BJ (cell line): Measurements from ENCODE around the gene MMGT1. TPM values are rescaled to one million over a fixed set of nuclear protein-coding genes. Genes with fewer than 3 reads are reported as not detected.

Experiments used
- CTCF ChIA-PET: fragments of 350-600 bp; formaldehyde crosslinking; extraction: SDS; loops from one replicate; lab custom pipeline; 2021; ENCODE audit warnings: antibody characterized with exemption, inconsistent platforms; lab: Yijun Ruan, JAX
- POLR2A ChIA-PET: fragments of 300-600 bp; sonication (Branson Sonifier 250); formaldehyde crosslinking; extraction: SDS; loops from one replicate; lab custom pipeline; 2021; ENCODE audit warnings: antibody characterized with exemption; lab: Charles Lee
- DNase-seq: peaks from one replicate; pipeline ENCODE4 v3.0.0-alpha.2; 2011; ENCODE audit warnings: low read depth
- H3K27me3 ChIP-seq: 2 replicates; pipeline ENCODE4 v1.6.0; 2011; ENCODE audit warnings: low read length; ENCODE audit not compliant: control insufficient read depth, insufficient read depth
- H3K36me3 ChIP-seq: 2 replicates; pipeline ENCODE4 v1.5.1; 2011; ENCODE audit warnings: low read length; ENCODE audit not compliant: control insufficient read depth, insufficient read depth
- H3K4me3 ChIP-seq: 2 replicates; pipeline ENCODE4 v1.5.1; 2011; ENCODE audit warnings: low read depth, mild to moderate bottlenecking, control low read depth, low read length
- CTCF ChIP-seq: IDR thresholded peaks from 2 replicates; pipeline ENCODE4 v1.5.1; 2011; ENCODE audit warnings: low read depth, mild to moderate bottlenecking, control low read depth, inconsistent platforms, low read length, moderate library complexity; ENCODE audit not compliant: insufficient read depth
- polyA minus RNA-seq: library from RNA; depleted of rRNA, polyadenylated mRNA; stranded (reverse); fragments of >200 nt; gene quantifications from 2 replicates; pipeline ENCODE4 v1.2.3, GENCODE V29; 2011; rRNA and poly(A)+ RNA removed
- polyA plus RNA-seq: library from polyadenylated mRNA; depleted of rRNA; stranded (reverse); fragments of >200 nt; gene quantifications from 2 replicates; pipeline ENCODE4 v1.2.3, GENCODE V29; 2011; rRNA removed

The MMGT1 gene
- polyA plus RNA-seq = 9.8 and 21.1 TPM in 2 replicates
- polyA minus RNA-seq = 11.2 and 13.2 TPM in 2 replicates

- no peak for TF ChIP-seq CTCF
- DNase-seq = no peak
- ChIA-PET POLR2A (no interaction called here), CTCF (interaction anchor here (0.6 kb wide), 3 partner anchors 26 to 769 kb away, joined by 3 read pairs; no protein-coding TSS in a partner anchor)
- Histone ChIP-seq H3K27me3 (no peaks in the 10 kb centered on the region), H3K36me3 (no peaks in the 10 kb centered on the region), H3K4me3 (peak within 1 kb of the TSS; percentile 86)
Measured at GRCh38 chrX:135973548-135974278, at the start of gene MMGT1. MMGT1 (minus strand) TSS chrX:135973988; CDS start chrX:135973675, 313 bp downstream.

GRCh38 chrX:136021903-136022302 lies 48.1 kb upstream of the MMGT1 start:
- H3K36me3 ChIP-seq = no peaks in the 10 kb centered on the region
- ChIA-PET POLR2A (no interaction called here), CTCF (interaction anchor here (0.7 kb wide), 1 partner anchor 274 kb away, joined by 3 read pairs; no protein-coding TSS in a partner anchor)
- no peak for DNase-seq
- TF ChIP-seq CTCF = no peak
- no peak overlapping the region for H3K4me3 ChIP-seq
- H3K27me3 ChIP-seq = no peaks in the 10 kb centered on the region

GRCh38 chrX:136021160-136021559 lies 47.4 kb upstream of the MMGT1 start:
- H3K27me3 ChIP-seq = no peaks in the 10 kb centered on the region
- ChIA-PET CTCF (no interaction called here), POLR2A (no interaction called here)
- H3K36me3 ChIP-seq = no peaks in the 10 kb centered on the region
- no peak overlapping the region for H3K4me3 ChIP-seq
- no peak for DNase-seq
- TF ChIP-seq CTCF = no peak

- no peak overlapping the region for H3K4me3 ChIP-seq
- DNase-seq = no peak
- ChIA-PET CTCF (no interaction called here), POLR2A (no interaction called here)
- no peaks in the 10 kb centered on the region for H3K27me3 ChIP-seq
- TF ChIP-seq CTCF = no peak
- no peaks in the 10 kb centered on the region; the same call in 1 of the 2 replicates for H3K36me3 ChIP-seq
Measured at GRCh38 chrX:136019226-136019625, 45.4 kb upstream of the MMGT1 start.

- no peaks in the 10 kb centered on the region for H3K27me3 ChIP-seq
- H3K36me3 ChIP-seq = no peaks in the 10 kb centered on the region; the same call in 1 of the 2 replicates
- CTCF ChIA-PET = interaction anchor here (1.1 to 1.5 kb wide), 2 partner anchors 11 to 251 kb away, joined by 3 read pairs; no protein-coding TSS in a partner anchor
- no peak for TF ChIP-seq CTCF
- DNase-seq = no peak
- no peak overlapping the region for H3K4me3 ChIP-seq
- POLR2A ChIA-PET = no interaction called here
Measured at GRCh38 chrX:136016881-136017280, 43.1 kb upstream of the MMGT1 start.
